HEK293 (cell line): ENCODE measurements around the gene EREG.

Source experiments
- ATF2 ChIP-seq: fragments of 450-650 bp; formaldehyde crosslinking; IDR thresholded peaks from 2 replicates; pipeline ENCODE4 v1.5.1; 2016; ENCODE audit warnings: missing biosample characterization, missing genetic modification characterization, low read depth
- BCL11B ChIP-seq: fragments of 450-650 bp; formaldehyde crosslinking; IDR thresholded peaks from 2 replicates; pipeline ENCODE4 v1.5.1; 2016; ENCODE audit warnings: low read depth, missing biosample characterization, missing genetic modification characterization
- KLF17 ChIP-seq: fragments of 450-650 bp; formaldehyde crosslinking; IDR thresholded peaks from 2 replicates; pipeline ENCODE4 v1.5.1; 2016; ENCODE audit warnings: missing biosample characterization, missing genetic modification characterization
- OVOL3 ChIP-seq: fragments of 450-650 bp; formaldehyde crosslinking; IDR thresholded peaks from 2 replicates; pipeline ENCODE4 v1.5.1; 2016; ENCODE audit warnings: missing biosample characterization, missing genetic modification characterization
- TSHZ1 ChIP-seq: fragments of 450-650 bp; formaldehyde crosslinking; IDR thresholded peaks from 2 replicates; pipeline ENCODE4 v1.5.1; 2016; ENCODE audit warnings: missing biosample characterization, missing genetic modification characterization, borderline replicate concordance
- ZNF138 ChIP-seq: fragments of 450-650 bp; formaldehyde crosslinking; IDR thresholded peaks from 2 replicates; pipeline ENCODE4 v1.5.1; 2016; ENCODE audit warnings: missing biosample characterization, missing genetic modification characterization, borderline replicate concordance
- ZNF548 ChIP-seq: fragments of 450-650 bp; formaldehyde crosslinking; IDR thresholded peaks from 2 replicates; pipeline ENCODE4 v1.5.1; 2016; ENCODE audit warnings: missing biosample characterization, missing genetic modification characterization
- ZNF549 ChIP-seq: fragments of 450-650 bp; IDR thresholded peaks from 2 replicates; pipeline ENCODE4 v1.5.1; 2018; ENCODE audit warnings: missing biosample characterization, missing genetic modification characterization, mild to moderate bottlenecking, inconsistent platforms, moderate library complexity
- ZNF610 ChIP-seq: fragments of 450-650 bp; formaldehyde crosslinking; IDR thresholded peaks from 2 replicates; pipeline ENCODE4 v1.5.1; 2016; ENCODE audit warnings: missing biosample characterization, missing genetic modification characterization, borderline replicate concordance
- ZNF660 ChIP-seq: fragments of 450-650 bp; IDR thresholded peaks from 2 replicates; pipeline ENCODE4 v1.5.1; 2018; ENCODE audit warnings: missing biosample characterization, mild to moderate bottlenecking, missing genetic modification characterization
- TF ChIP-seq, protein P1 (sequence below): fragments of 450-650 bp; formaldehyde crosslinking; IDR thresholded peaks from 2 replicates; pipeline ENCODE4 v1.5.1; 2016; ENCODE audit warnings: missing biosample characterization, missing genetic modification characterization
- TF ChIP-seq, protein P2 (sequence below): fragments of 450-650 bp; formaldehyde crosslinking; IDR thresholded peaks from 2 replicates; pipeline ENCODE4 v1.5.1; 2016; ENCODE audit warnings: missing biosample characterization, missing genetic modification characterization
- TF ChIP-seq, protein P3 (sequence below): fragments of 450-650 bp; formaldehyde crosslinking; IDR thresholded peaks from 2 replicates; pipeline ENCODE4 v1.5.1; 2016; ENCODE audit warnings: missing biosample characterization, missing genetic modification characterization

DNA sequence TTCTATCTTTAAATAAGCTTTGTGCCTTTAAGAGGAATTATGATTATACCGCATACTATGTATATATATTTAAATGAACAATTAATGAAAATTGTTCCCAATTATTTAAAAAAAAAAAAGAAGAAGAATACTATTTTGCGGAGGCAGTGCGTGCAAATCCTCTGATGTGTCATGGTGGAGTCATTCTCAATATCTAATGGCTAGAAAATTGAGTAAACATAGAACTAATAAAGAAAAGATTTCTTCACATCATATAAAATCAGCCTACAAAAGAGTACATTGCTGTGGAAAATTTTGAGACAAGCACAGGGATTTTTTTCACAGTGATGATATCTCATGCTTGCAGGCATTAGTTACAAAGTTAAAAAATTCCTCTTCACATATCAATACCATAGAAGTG lies 2.6 kb upstream of the EREG start:
- TF ChIP-seq, protein P1, sequence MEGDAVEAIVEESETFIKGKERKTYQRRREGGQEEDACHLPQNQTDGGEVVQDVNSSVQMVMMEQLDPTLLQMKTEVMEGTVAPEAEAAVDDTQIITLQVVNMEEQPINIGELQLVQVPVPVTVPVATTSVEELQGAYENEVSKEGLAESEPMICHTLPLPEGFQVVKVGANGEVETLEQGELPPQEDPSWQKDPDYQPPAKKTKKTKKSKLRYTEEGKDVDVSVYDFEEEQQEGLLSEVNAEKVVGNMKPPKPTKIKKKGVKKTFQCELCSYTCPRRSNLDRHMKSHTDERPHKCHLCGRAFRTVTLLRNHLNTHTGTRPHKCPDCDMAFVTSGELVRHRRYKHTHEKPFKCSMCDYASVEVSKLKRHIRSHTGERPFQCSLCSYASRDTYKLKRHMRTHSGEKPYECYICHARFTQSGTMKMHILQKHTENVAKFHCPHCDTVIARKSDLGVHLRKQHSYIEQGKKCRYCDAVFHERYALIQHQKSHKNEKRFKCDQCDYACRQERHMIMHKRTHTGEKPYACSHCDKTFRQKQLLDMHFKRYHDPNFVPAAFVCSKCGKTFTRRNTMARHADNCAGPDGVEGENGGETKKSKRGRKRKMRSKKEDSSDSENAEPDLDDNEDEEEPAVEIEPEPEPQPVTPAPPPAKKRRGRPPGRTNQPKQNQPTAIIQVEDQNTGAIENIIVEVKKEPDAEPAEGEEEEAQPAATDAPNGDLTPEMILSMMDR (tag by site-specific recombination): no peak
- TF ChIP-seq, protein P2, sequence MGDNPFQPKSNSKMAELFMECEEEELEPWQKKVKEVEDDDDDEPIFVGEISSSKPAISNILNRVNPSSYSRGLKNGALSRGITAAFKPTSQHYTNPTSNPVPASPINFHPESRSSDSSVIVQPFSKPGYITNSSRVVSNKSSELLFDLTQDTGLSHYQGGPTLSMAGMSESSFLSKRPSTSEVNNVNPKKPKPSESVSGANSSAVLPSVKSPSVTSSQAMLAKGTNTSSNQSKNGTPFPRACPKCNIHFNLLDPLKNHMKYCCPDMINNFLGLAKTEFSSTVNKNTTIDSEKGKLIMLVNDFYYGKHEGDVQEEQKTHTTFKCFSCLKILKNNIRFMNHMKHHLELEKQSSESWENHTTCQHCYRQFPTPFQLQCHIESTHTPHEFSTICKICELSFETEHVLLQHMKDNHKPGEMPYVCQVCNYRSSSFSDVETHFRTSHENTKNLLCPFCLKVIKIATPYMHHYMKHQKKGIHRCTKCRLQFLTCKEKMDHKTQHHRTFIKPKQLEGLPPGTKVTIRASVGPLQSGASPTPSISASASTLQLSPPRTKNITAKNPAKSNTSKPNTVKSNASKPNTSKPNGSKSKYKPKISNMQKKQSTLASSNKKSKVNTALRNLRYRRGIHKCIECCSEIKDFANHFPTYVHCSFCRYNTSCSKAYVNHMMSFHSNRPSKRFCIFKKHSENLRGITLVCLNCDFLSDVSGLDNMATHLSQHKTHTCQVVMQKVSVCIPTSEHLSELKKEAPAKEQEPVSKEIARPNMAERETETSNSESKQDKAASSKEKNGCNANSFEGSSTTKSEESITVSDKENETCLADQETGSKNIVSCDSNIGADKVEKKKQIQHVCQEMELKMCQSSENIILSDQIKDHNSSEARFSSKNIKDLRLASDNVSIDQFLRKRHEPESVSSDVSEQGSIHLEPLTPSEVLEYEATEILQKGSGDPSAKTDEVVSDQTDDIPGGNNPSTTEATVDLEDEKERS (tag by site-specific recombination): no peak
- no peak for TF ChIP-seq ZNF548 (tag by site-specific recombination)
- no peak for TF ChIP-seq ZNF138 (tag by site-specific recombination)
- TF ChIP-seq KLF17 (tag by site-specific recombination): no peak
- TF ChIP-seq ATF2: no peak
- TF ChIP-seq ZNF549: no peak
- TF ChIP-seq ZNF660 (tag by site-specific recombination): no peak
- no peak for TF ChIP-seq ZNF610 (tag by site-specific recombination)
- no peak for TF ChIP-seq BCL11B (tag by site-specific recombination)
- no peak for TF ChIP-seq TSHZ1 (tag by site-specific recombination)
- no peak for TF ChIP-seq OVOL3 (tag by site-specific recombination)
- TF ChIP-seq, protein P3, sequence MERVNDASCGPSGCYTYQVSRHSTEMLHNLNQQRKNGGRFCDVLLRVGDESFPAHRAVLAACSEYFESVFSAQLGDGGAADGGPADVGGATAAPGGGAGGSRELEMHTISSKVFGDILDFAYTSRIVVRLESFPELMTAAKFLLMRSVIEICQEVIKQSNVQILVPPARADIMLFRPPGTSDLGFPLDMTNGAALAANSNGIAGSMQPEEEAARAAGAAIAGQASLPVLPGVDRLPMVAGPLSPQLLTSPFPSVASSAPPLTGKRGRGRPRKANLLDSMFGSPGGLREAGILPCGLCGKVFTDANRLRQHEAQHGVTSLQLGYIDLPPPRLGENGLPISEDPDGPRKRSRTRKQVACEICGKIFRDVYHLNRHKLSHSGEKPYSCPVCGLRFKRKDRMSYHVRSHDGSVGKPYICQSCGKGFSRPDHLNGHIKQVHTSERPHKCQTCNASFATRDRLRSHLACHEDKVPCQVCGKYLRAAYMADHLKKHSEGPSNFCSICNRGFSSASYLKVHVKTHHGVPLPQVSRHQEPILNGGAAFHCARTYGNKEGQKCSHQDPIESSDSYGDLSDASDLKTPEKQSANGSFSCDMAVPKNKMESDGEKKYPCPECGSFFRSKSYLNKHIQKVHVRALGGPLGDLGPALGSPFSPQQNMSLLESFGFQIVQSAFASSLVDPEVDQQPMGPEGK (tag by site-specific recombination): no peak
